ENCODE data around the gene UXT.

Gene UXT

GRCh38 chrX:47664737-47665136, 5.8 kb upstream of the UXT start:
- Histone ChIP-seq H3K4me1 (ENCODE audit: control insufficient read depth, insufficient read depth, low read depth, low read length) (peaks cover 1% of the 10 kb centered on the region), H2BK5ac (ENCODE audit: low read depth, low read length, poor library complexity, severe bottlenecking) (no peak overlapping the region), H4K8ac (ENCODE audit: low read length) (no peak overlapping the region), H3K23ac (ENCODE audit: low read length in 2 of 2) (no peak overlapping the region), H2AK5ac (ENCODE audit: low read length, severe bottlenecking) (no peak overlapping the region), H3K18ac (ENCODE audit: low read depth in 1 of 2, low read length in 2 of 2) (no peak overlapping the region), H4K91ac (ENCODE audit: low read length) (no peak overlapping the region), H3K27ac (ENCODE audit: low read length, poor library complexity, severe bottlenecking) (no peak overlapping the region), H2BK120ac (ENCODE audit: low read depth, low read length) (no peak overlapping the region), H3K9me3 (ENCODE audit: control insufficient read depth, low read length) (no peaks in the 10 kb centered on the region), H3K79me1 (replicated peaks; ENCODE audit: low read length, poor library complexity, severe bottlenecking) (no peaks in the 10 kb centered on the region), H2BK15ac (ENCODE audit: low read depth, poor library complexity, severe bottlenecking) (no peak overlapping the region), H3K36me3 (ENCODE audit: control insufficient read depth in 1 of 2, insufficient read depth in 2 of 2, low read depth in 1 of 2, low read length in 2 of 2) (no peaks in the 10 kb centered on the region), H3K27me3 (ENCODE audit: control insufficient read depth in 1 of 2, insufficient read depth in 1 of 2, low read length in 2 of 2) (peaks cover 0 to 3% of the 10 kb centered on the region in 2 experiments), H2AFZ (ENCODE audit: low read depth, low read length) (no peak overlapping the region), H3K4me2 (ENCODE audit: low read length, poor library complexity, severe bottlenecking) (no peak overlapping the region), H3K14ac (ENCODE audit: low read length in 2 of 2) (no peak overlapping the region), H3K4me3 (ENCODE audit: insufficient read depth in 1 of 2, low read depth in 1 of 2, low read length in 2 of 2) (no peak overlapping the region), H3K9ac (ENCODE audit: low read length) (peak overlapping the region; percentile 48), H3K4ac (ENCODE audit: low read depth in 1 of 2, low read length in 2 of 2) (no peak overlapping the region), H2BK12ac (ENCODE audit: low read length in 2 of 2) (no peak overlapping the region)
- peak; percentile 7 for DNase-seq
- WGBS = 93% methylated on average over 2 of the region's 5 CpGs

DNA sequence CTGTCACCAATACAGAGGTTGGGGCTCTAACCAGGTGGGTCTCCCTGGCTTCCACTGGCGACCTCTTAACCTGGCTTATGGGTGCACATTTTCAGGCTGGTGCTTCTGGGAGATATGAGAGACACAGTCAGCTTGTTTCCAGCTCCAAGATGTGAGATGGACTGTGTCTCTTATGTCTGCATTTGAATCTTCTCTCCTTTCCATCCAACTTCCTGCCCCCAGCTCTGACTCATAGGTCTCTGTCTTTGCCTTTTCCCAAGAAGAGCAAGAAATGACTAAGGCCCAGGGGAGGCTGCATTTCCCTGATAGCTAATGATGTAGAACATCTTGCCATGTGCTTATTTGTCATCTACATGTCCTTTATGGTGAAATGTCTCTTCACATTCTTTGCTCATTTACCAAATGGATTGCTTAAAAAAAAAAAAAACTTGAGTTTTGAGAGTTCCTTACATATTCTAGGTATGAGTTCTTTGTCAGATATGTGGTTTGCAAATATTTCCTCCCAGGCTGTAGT, 3.2 kb upstream of the UXT start:
- Histone ChIP-seq H3K9ac (ENCODE audit: low read length) (peak overlapping the region; percentile 84), H2BK12ac (ENCODE audit: low read length in 2 of 2) (no peak overlapping the region), H3K9me3 (ENCODE audit: control insufficient read depth, low read length) (no peaks in the 10 kb centered on the region), H3K23ac (ENCODE audit: low read length in 2 of 2) (no peak overlapping the region), H3K27ac (ENCODE audit: low read length, poor library complexity, severe bottlenecking) (peak overlapping the region; percentile 86), H3K27me3 (ENCODE audit: control insufficient read depth in 1 of 2, insufficient read depth in 1 of 2, low read length in 2 of 2) (peaks cover 0 to 3% of the 10 kb centered on the region in 2 experiments), H3K4me2 (ENCODE audit: low read length, poor library complexity, severe bottlenecking) (no peak overlapping the region), H3K36me3 (ENCODE audit: control insufficient read depth in 1 of 2, insufficient read depth in 2 of 2, low read depth in 1 of 2, low read length in 2 of 2) (peaks cover 0 to 2% of the 10 kb centered on the region in 2 experiments), H4K91ac (ENCODE audit: low read length) (peak overlapping the region; percentile 50), H4K8ac (ENCODE audit: low read length) (peak overlapping the region; percentile 85), H2BK120ac (ENCODE audit: low read depth, low read length) (peak overlapping the region; percentile 5), H3K4me3 (ENCODE audit: insufficient read depth in 1 of 2, low read depth in 1 of 2, low read length in 2 of 2) (no peak overlapping the region), H2AK5ac (ENCODE audit: low read length, severe bottlenecking) (no peak overlapping the region), H3K14ac (ENCODE audit: low read length in 2 of 2) (no peak overlapping the region), H3K18ac (ENCODE audit: low read depth in 1 of 2, low read length in 2 of 2) (peak overlapping the region; percentile 60 to 79), H3K79me1 (replicated peaks; ENCODE audit: low read length, poor library complexity, severe bottlenecking) (peaks cover 2% of the 10 kb centered on the region), H3K4ac (ENCODE audit: low read depth in 1 of 2, low read length in 2 of 2) (peak overlapping the region in 1 of 2 experiments; percentile 94), H2BK15ac (ENCODE audit: low read depth, poor library complexity, severe bottlenecking) (no peak overlapping the region), H3K4me1 (ENCODE audit: control insufficient read depth, insufficient read depth, low read depth, low read length) (peaks cover 1% of the 10 kb centered on the region), H2BK5ac (ENCODE audit: low read depth, low read length, poor library complexity, severe bottlenecking) (peak overlapping the region; percentile 9), H2AFZ (ENCODE audit: low read depth, low read length) (no peak overlapping the region)
- peak; percentile 96 for DNase-seq
- 13% methylated on average over 1 of the region's 1 CpG for WGBS

GRCh38 chrX:47661539-47661938, 2.6 kb upstream of the UXT start:
- Histone ChIP-seq H3K79me1 (replicated peaks; ENCODE audit: low read length, poor library complexity, severe bottlenecking) (peaks cover 3% of the 10 kb centered on the region), H3K23ac (ENCODE audit: low read length in 2 of 2) (no peak overlapping the region), H3K4me2 (ENCODE audit: low read length, poor library complexity, severe bottlenecking) (no peak overlapping the region), H2BK12ac (ENCODE audit: low read length in 2 of 2) (peak overlapping the region in 1 of 2 experiments; percentile 54), H3K4me1 (ENCODE audit: control insufficient read depth, insufficient read depth, low read depth, low read length) (peaks cover 1% of the 10 kb centered on the region), H2AK5ac (ENCODE audit: low read length, severe bottlenecking) (no peak overlapping the region), H3K4me3 (ENCODE audit: insufficient read depth in 1 of 2, low read depth in 1 of 2, low read length in 2 of 2) (no peak overlapping the region), H2AFZ (ENCODE audit: low read depth, low read length) (no peak overlapping the region), H3K4ac (ENCODE audit: low read depth in 1 of 2, low read length in 2 of 2) (no peak overlapping the region), H3K9ac (ENCODE audit: low read length) (peak overlapping the region; percentile 60), H3K9me3 (ENCODE audit: control insufficient read depth, low read length) (no peaks in the 10 kb centered on the region), H3K27ac (ENCODE audit: low read length, poor library complexity, severe bottlenecking) (no peak overlapping the region), H3K14ac (ENCODE audit: low read length in 2 of 2) (no peak overlapping the region), H4K8ac (ENCODE audit: low read length) (no peak overlapping the region), H2BK15ac (ENCODE audit: low read depth, poor library complexity, severe bottlenecking) (no peak overlapping the region), H3K27me3 (ENCODE audit: control insufficient read depth in 1 of 2, insufficient read depth in 1 of 2, low read length in 2 of 2) (peaks cover 0 to 3% of the 10 kb centered on the region in 2 experiments), H3K18ac (ENCODE audit: low read depth in 1 of 2, low read length in 2 of 2) (no peak overlapping the region), H3K36me3 (ENCODE audit: control insufficient read depth in 1 of 2, insufficient read depth in 2 of 2, low read depth in 1 of 2, low read length in 2 of 2) (peaks cover 0 to 9% of the 10 kb centered on the region in 2 experiments), H2BK120ac (ENCODE audit: low read depth, low read length) (peak overlapping the region; percentile 34), H2BK5ac (ENCODE audit: low read depth, low read length, poor library complexity, severe bottlenecking) (no peak overlapping the region), H4K91ac (ENCODE audit: low read length) (no peak overlapping the region)
- WGBS = 100% methylated on average over 5 of the region's 7 CpGs
- DNase-seq = no peak

DNA sequence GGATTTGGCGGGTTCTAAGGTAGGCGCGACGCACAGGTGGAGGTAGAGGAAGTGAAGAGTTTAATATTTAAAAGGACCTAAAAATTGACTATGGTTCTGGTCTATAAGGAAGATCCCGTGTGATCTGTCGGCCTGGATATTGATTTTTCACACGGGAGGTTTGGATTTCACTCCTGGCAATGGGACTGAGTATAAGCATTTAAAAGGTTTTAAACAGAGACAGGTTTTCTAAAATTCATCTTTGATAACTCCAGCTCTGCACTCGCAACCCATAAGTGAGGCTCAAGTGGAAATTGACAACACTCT, 394 bp upstream of the UXT start:
- Histone ChIP-seq H3K9ac (ENCODE audit: low read length) (peak overlapping the region; percentile 98), H2BK5ac (ENCODE audit: low read depth, low read length, poor library complexity, severe bottlenecking) (no peak overlapping the region), H3K9me3 (ENCODE audit: control insufficient read depth, low read length) (no peaks in the 10 kb centered on the region), H3K23ac (ENCODE audit: low read length in 2 of 2) (no peak overlapping the region), H3K4ac (ENCODE audit: low read depth in 1 of 2, low read length in 2 of 2) (no peak overlapping the region), H3K4me3 (ENCODE audit: insufficient read depth in 1 of 2, low read depth in 1 of 2, low read length in 2 of 2) (peak overlapping the region; percentile 41 to 79), H2BK15ac (ENCODE audit: low read depth, poor library complexity, severe bottlenecking) (no peak overlapping the region), H4K8ac (ENCODE audit: low read length) (no peak overlapping the region), H2BK12ac (ENCODE audit: low read length in 2 of 2) (no peak overlapping the region), H3K27me3 (ENCODE audit: control insufficient read depth in 1 of 2, insufficient read depth in 1 of 2, low read length in 2 of 2) (peaks cover 0 to 6% of the 10 kb centered on the region in 2 experiments), H3K4me1 (ENCODE audit: control insufficient read depth, insufficient read depth, low read depth, low read length) (peaks cover 1% of the 10 kb centered on the region), H2BK120ac (ENCODE audit: low read depth, low read length) (no peak overlapping the region), H2AK5ac (ENCODE audit: low read length, severe bottlenecking) (no peak overlapping the region), H2AFZ (ENCODE audit: low read depth, low read length) (no peak overlapping the region), H3K14ac (ENCODE audit: low read length in 2 of 2) (no peak overlapping the region), H4K91ac (ENCODE audit: low read length) (no peak overlapping the region), H3K18ac (ENCODE audit: low read depth in 1 of 2, low read length in 2 of 2) (no peak overlapping the region), H3K4me2 (ENCODE audit: low read length, poor library complexity, severe bottlenecking) (peak overlapping the region; percentile 21), H3K27ac (ENCODE audit: low read length, poor library complexity, severe bottlenecking) (peak overlapping the region; percentile 50), H3K36me3 (ENCODE audit: control insufficient read depth in 1 of 2, insufficient read depth in 2 of 2, low read depth in 1 of 2, low read length in 2 of 2) (peaks cover 6 to 24% of the 10 kb centered on the region in 2 experiments), H3K79me1 (replicated peaks; ENCODE audit: low read length, poor library complexity, severe bottlenecking) (peaks cover 3% of the 10 kb centered on the region)
- no peak for DNase-seq
- 57% methylated on average over 7 of the region's 8 CpGs for WGBS

Measured in mesenchymal stem cell (in vitro differentiated cells and primary cell).